ENCODE measurements around the gene HMGCL.
A peak's percentile ranks its signal among the peaks of the same experiment; 100 is the strongest.
"Not testable (repeated sequence)": the region's sequence is repeated elsewhere in the genome, so short reads cannot be mapped to it uniquely, and the experiment has no call there.

Gene HMGCL

GRCh38 chr1:23826590-23826989 lies 1.4 kb upstream of the HMGCL start:
- H3K4me3 ChIP-seq (ENCODE audit: low read length in 2 of 2); H3K4me1 ChIP-seq (ENCODE audit: control insufficient read depth, insufficient read depth, low read length); H3K27ac ChIP-seq (ENCODE audit: low read length); H3K27me3 ChIP-seq (ENCODE audit: control insufficient read depth in 1 of 2, insufficient read depth in 2 of 2, low read length in 2 of 2); H3K9me3 ChIP-seq (ENCODE audit: control insufficient read depth in 2 of 2, low read length in 2 of 2); H3K36me3 ChIP-seq (ENCODE audit: control insufficient read depth in 2 of 2, insufficient read depth in 2 of 2, low read length in 2 of 2); H3K9ac ChIP-seq (ENCODE audit: low read length in 2 of 2): not testable (repeated sequence)

- Histone ChIP-seq H3K27ac (ENCODE audit: low read length) (peak overlapping the region; percentile 95), H3K9me3 (ENCODE audit: control insufficient read depth in 2 of 2, low read length in 2 of 2) (no peaks in the 10 kb centered on the region), H3K4me1 (ENCODE audit: control insufficient read depth, insufficient read depth, low read length) (peaks cover 5% of the 10 kb centered on the region), H3K27me3 (ENCODE audit: control insufficient read depth in 1 of 2, insufficient read depth in 2 of 2, low read length in 2 of 2) (no peaks in the 10 kb centered on the region), H3K9ac (ENCODE audit: low read length in 2 of 2) (peak overlapping the region; percentile 79 to 99), H3K4me3 (ENCODE audit: low read length in 2 of 2) (peak overlapping the region; percentile 96 to 99), H3K36me3 (ENCODE audit: control insufficient read depth in 2 of 2, insufficient read depth in 2 of 2, low read length in 2 of 2) (no peaks in the 10 kb centered on the region)
Measured at GRCh38 chr1:23825762-23826522, 713 bp upstream of the HMGCL start.

- peak overlapping the region; percentile 99 to 100 for H3K9ac ChIP-seq (ENCODE audit: low read length in 2 of 2)
- peak overlapping the region; percentile 95 for H3K27ac ChIP-seq (ENCODE audit: low read length)
- H3K9me3 ChIP-seq (ENCODE audit: control insufficient read depth in 2 of 2, low read length in 2 of 2) = no peaks in the 10 kb centered on the region
- peaks cover 0 to 2% of the 10 kb centered on the region in 2 donors for H3K36me3 ChIP-seq (ENCODE audit: control insufficient read depth in 2 of 2, insufficient read depth in 2 of 2, low read length in 2 of 2)
- H3K4me1 ChIP-seq (ENCODE audit: control insufficient read depth, insufficient read depth, low read length) = peaks cover 5% of the 10 kb centered on the region
- peak overlapping the region; percentile 96 to 99 for H3K4me3 ChIP-seq (ENCODE audit: low read length in 2 of 2)
- no peaks in the 10 kb centered on the region for H3K27me3 ChIP-seq (ENCODE audit: control insufficient read depth in 1 of 2, insufficient read depth in 2 of 2, low read length in 2 of 2)
Measured at GRCh38 chr1:23824711-23825075, 536 bp downstream of the HMGCL start.

GRCh38 chr1:23823767-23824166 lies 1.5 kb downstream of the HMGCL start:
- no peak overlapping the region for H3K9ac ChIP-seq (ENCODE audit: low read length in 2 of 2)
- no peaks in the 10 kb centered on the region for H3K9me3 ChIP-seq (ENCODE audit: control insufficient read depth in 2 of 2, low read length in 2 of 2)
- H3K4me3 ChIP-seq (ENCODE audit: low read length in 2 of 2) = no peak overlapping the region
- H3K27ac ChIP-seq (ENCODE audit: low read length) = no peak overlapping the region
- peaks cover 0 to 4% of the 10 kb centered on the region in 2 donors for H3K36me3 ChIP-seq (ENCODE audit: control insufficient read depth in 2 of 2, insufficient read depth in 2 of 2, low read length in 2 of 2)
- H3K27me3 ChIP-seq (ENCODE audit: control insufficient read depth in 1 of 2, insufficient read depth in 2 of 2, low read length in 2 of 2) = no peaks in the 10 kb centered on the region
- H3K4me1 ChIP-seq (ENCODE audit: control insufficient read depth, insufficient read depth, low read length) = peaks cover 5% of the 10 kb centered on the region

GRCh38 chr1:23817633-23818032 lies 7.6 kb downstream of the HMGCL start:
- Histone ChIP-seq H3K36me3 (ENCODE audit: control insufficient read depth in 2 of 2, insufficient read depth in 2 of 2, low read length in 2 of 2) (peaks cover 37% of the 10 kb centered on the region in 2 donors), H3K4me3 (ENCODE audit: low read length in 2 of 2) (no peak overlapping the region)

GRCh38 chr1:23816906-23817305 lies 8.3 kb downstream of the HMGCL start:
- no peak overlapping the region for H3K9ac ChIP-seq (ENCODE audit: low read length in 2 of 2)
- peaks cover 42 to 45% of the 10 kb centered on the region in 2 donors for H3K36me3 ChIP-seq (ENCODE audit: control insufficient read depth in 2 of 2, insufficient read depth in 2 of 2, low read length in 2 of 2)

More at GRCh38 chr1:23817633-23818032, 7.6 kb downstream of the HMGCL start:
- no peaks in the 10 kb centered on the region for H3K27me3 ChIP-seq (ENCODE audit: control insufficient read depth in 1 of 2, insufficient read depth in 2 of 2, low read length in 2 of 2)
- H3K27ac ChIP-seq (ENCODE audit: low read length) = no peak overlapping the region
- H3K9ac ChIP-seq (ENCODE audit: low read length in 2 of 2) = no peak overlapping the region
- H3K9me3 ChIP-seq (ENCODE audit: control insufficient read depth in 2 of 2, low read length in 2 of 2) = no peaks in the 10 kb centered on the region
- no peaks in the 10 kb centered on the region for H3K4me1 ChIP-seq (ENCODE audit: control insufficient read depth, insufficient read depth, low read length)

GRCh38 chr1:23816361-23816760 lies 8.9 kb downstream of the HMGCL start:
- Histone ChIP-seq H3K9me3 (ENCODE audit: control insufficient read depth in 2 of 2, low read length in 2 of 2) (no peaks in the 10 kb centered on the region), H3K36me3 (ENCODE audit: control insufficient read depth in 2 of 2, insufficient read depth in 2 of 2, low read length in 2 of 2) (peaks cover 44 to 50% of the 10 kb centered on the region in 2 donors), H3K27me3 (ENCODE audit: control insufficient read depth in 1 of 2, insufficient read depth in 2 of 2, low read length in 2 of 2) (no peaks in the 10 kb centered on the region), H3K9ac (ENCODE audit: low read length in 2 of 2) (no peak overlapping the region), H3K4me3 (ENCODE audit: low read length in 2 of 2) (no peak overlapping the region), H3K4me1 (ENCODE audit: control insufficient read depth, insufficient read depth, low read length) (no peaks in the 10 kb centered on the region), H3K27ac (ENCODE audit: low read length) (no peak overlapping the region)

More at GRCh38 chr1:23816906-23817305, 8.3 kb downstream of the HMGCL start:
- H3K9me3 ChIP-seq (ENCODE audit: control insufficient read depth in 2 of 2, low read length in 2 of 2) = no peaks in the 10 kb centered on the region
- H3K4me1 ChIP-seq (ENCODE audit: control insufficient read depth, insufficient read depth, low read length) = no peaks in the 10 kb centered on the region
- no peak overlapping the region for H3K4me3 ChIP-seq (ENCODE audit: low read length in 2 of 2)
- H3K27me3 ChIP-seq (ENCODE audit: control insufficient read depth in 1 of 2, insufficient read depth in 2 of 2, low read length in 2 of 2) = no peaks in the 10 kb centered on the region
- no peak overlapping the region for H3K27ac ChIP-seq (ENCODE audit: low read length)

- Histone ChIP-seq H3K27me3 (ENCODE audit: control insufficient read depth in 1 of 2, insufficient read depth in 2 of 2, low read length in 2 of 2) (no peaks in the 10 kb centered on the region), H3K9ac (ENCODE audit: low read length in 2 of 2) (no peak overlapping the region), H3K36me3 (ENCODE audit: control insufficient read depth in 2 of 2, insufficient read depth in 2 of 2, low read length in 2 of 2) (peaks cover 45 to 50% of the 10 kb centered on the region in 2 donors), H3K27ac (ENCODE audit: low read length) (no peak overlapping the region), H3K4me3 (ENCODE audit: low read length in 2 of 2) (no peak overlapping the region), H3K9me3 (ENCODE audit: control insufficient read depth in 2 of 2, low read length in 2 of 2) (no peaks in the 10 kb centered on the region), H3K4me1 (ENCODE audit: control insufficient read depth, insufficient read depth, low read length) (peaks cover 3% of the 10 kb centered on the region)
Measured at GRCh38 chr1:23814016-23814415, 11.2 kb downstream of the HMGCL start.

GRCh38 chr1:23810818-23811540 lies 14.2 kb downstream of the HMGCL start:
- Histone ChIP-seq H3K4me1 (ENCODE audit: control insufficient read depth, insufficient read depth, low read length) (peaks cover 3% of the 10 kb centered on the region), H3K9ac (ENCODE audit: low read length in 2 of 2) (no peak overlapping the region), H3K27me3 (ENCODE audit: control insufficient read depth in 1 of 2, insufficient read depth in 2 of 2, low read length in 2 of 2) (no peaks in the 10 kb centered on the region), H3K9me3 (ENCODE audit: control insufficient read depth in 2 of 2, low read length in 2 of 2) (no peaks in the 10 kb centered on the region), H3K4me3 (ENCODE audit: low read length in 2 of 2) (no peak overlapping the region), H3K27ac (ENCODE audit: low read length) (no peak overlapping the region), H3K36me3 (ENCODE audit: control insufficient read depth in 2 of 2, insufficient read depth in 2 of 2, low read length in 2 of 2) (peaks cover 41 to 44% of the 10 kb centered on the region in 2 donors)

- Histone ChIP-seq H3K4me1 (ENCODE audit: control insufficient read depth, insufficient read depth, low read length) (peaks cover 3% of the 10 kb centered on the region), H3K27me3 (ENCODE audit: control insufficient read depth in 1 of 2, insufficient read depth in 2 of 2, low read length in 2 of 2) (no peaks in the 10 kb centered on the region), H3K9me3 (ENCODE audit: control insufficient read depth in 2 of 2, low read length in 2 of 2) (no peaks in the 10 kb centered on the region), H3K9ac (ENCODE audit: low read length in 2 of 2) (no peak overlapping the region), H3K36me3 (ENCODE audit: control insufficient read depth in 2 of 2, insufficient read depth in 2 of 2, low read length in 2 of 2) (peaks cover 42 to 46% of the 10 kb centered on the region in 2 donors), H3K4me3 (ENCODE audit: low read length in 2 of 2) (no peak overlapping the region), H3K27ac (ENCODE audit: low read length) (no peak overlapping the region)
Measured at GRCh38 chr1:23809751-23810171, 15.5 kb downstream of the HMGCL start.

GRCh38 chr1:23807453-23807852 lies 17.8 kb downstream of the HMGCL start:
- no peaks in the 10 kb centered on the region for H3K9me3 ChIP-seq (ENCODE audit: control insufficient read depth in 2 of 2, low read length in 2 of 2)
- no peak overlapping the region for H3K4me3 ChIP-seq (ENCODE audit: low read length in 2 of 2)
- H3K36me3 ChIP-seq (ENCODE audit: control insufficient read depth in 2 of 2, insufficient read depth in 2 of 2, low read length in 2 of 2) = peaks cover 35 to 36% of the 10 kb centered on the region in 2 donors

More at GRCh38 chr1:23807453-23807852, 17.8 kb downstream of the HMGCL start:
- Histone ChIP-seq H3K9ac (ENCODE audit: low read length in 2 of 2) (no peak overlapping the region), H3K27me3 (ENCODE audit: control insufficient read depth in 1 of 2, insufficient read depth in 2 of 2, low read length in 2 of 2) (no peaks in the 10 kb centered on the region), H3K27ac (ENCODE audit: low read length) (no peak overlapping the region), H3K4me1 (ENCODE audit: control insufficient read depth, insufficient read depth, low read length) (peaks cover 3% of the 10 kb centered on the region)

All from stomach smooth muscle (tissue), 2 donors.